GM11168 (cell line): ENCODE results near the gene TMEM258.

Experiments used
- in situ Hi-C: fragments of 300-500 bp; cut with MboI; formaldehyde crosslinking; loops from one replicate; pipeline ENCODE4 v1.12.0; 2022; ENCODE audit warnings: low sequenced_read_pairs; ENCODE audit not compliant: unreplicated experiment

The TMEM258 gene

GRCh38 chr11:61797263-61797944, 5.0 kb upstream of the TMEM258 start:
- in situ Hi-C loops = no loop called here

- in situ Hi-C loops = no loop called here
Observed at GRCh38 chr11:61795876-61796526, 3.6 kb upstream of the TMEM258 start.

GRCh38 chr11:61795459-61795858, 3.1 kb upstream of the TMEM258 start:
- in situ Hi-C loops = no loop called here

GRCh38 chr11:61794579-61794978, 2.2 kb upstream of the TMEM258 start:
- in situ Hi-C loops = loop anchor here (5.0 kb wide), 1 partner anchor 103 kb away; no protein-coding TSS in a partner anchor

GRCh38 chr11:61793829-61794204, 1.4 kb upstream of the TMEM258 start:
- in situ Hi-C loops = loop anchor here (5.0 kb wide), 1 partner anchor 103 kb away; no protein-coding TSS in a partner anchor

- in situ Hi-C loops = loop anchor here (5.0 kb wide), 1 partner anchor 104 kb away; no protein-coding TSS in a partner anchor
Observed at GRCh38 chr11:61793083-61793828, 857 bp upstream of the TMEM258 start.

- in situ Hi-C loops = loop anchor here (5.0 kb wide), 1 partner anchor 105 kb away; no protein-coding TSS in a partner anchor
Observed at GRCh38 chr11:61791737-61792309, 576 bp downstream of the TMEM258 start.

GRCh38 chr11:61787928-61788491, 4.4 kb downstream of the TMEM258 start:
- in situ Hi-C loops = no loop called here

GRCh38 chr11:61785837-61786402, 6.5 kb downstream of the TMEM258 start:
- in situ Hi-C loops = no loop called here

- in situ Hi-C loops = no loop called here
Observed at GRCh38 chr11:61784506-61784805, 7.9 kb downstream of the TMEM258 start.

GRCh38 chr11:61783717-61784505, 8.5 kb downstream of the TMEM258 start:
- in situ Hi-C loops = no loop called here

- in situ Hi-C loops = no loop called here
Observed at GRCh38 chr11:61782841-61783240, 9.6 kb downstream of the TMEM258 start.

- in situ Hi-C loops = no loop called here
Observed at GRCh38 chr11:61782299-61782698, 10.1 kb downstream of the TMEM258 start.

GRCh38 chr11:61781585-61781984, 10.8 kb downstream of the TMEM258 start:
- in situ Hi-C loops = no loop called here

GRCh38 chr11:61780581-61781162, 11.7 kb downstream of the TMEM258 start:
- in situ Hi-C loops = no loop called here

- in situ Hi-C loops = no loop called here
Observed at GRCh38 chr11:61779666-61780525, 12.5 kb downstream of the TMEM258 start.

- in situ Hi-C loops = no loop called here
Observed at GRCh38 chr11:61778920-61779650, 13.3 kb downstream of the TMEM258 start.
